Stimulated activated naive CD8-positive, alpha-beta T cell treated with anti-CD3 and anti-CD28 coated beads, Interleukin-15, Interleukin-2, amounts not matched to agents 100 U/mL and 50 U/mL, for 24 hours (primary cell): ENCODE measurements around the gene DNAH1.

Experiments
- ATAC-seq: fragments of 150-1000 bp; cut with Tn5 transposase; one replicate; pipeline ENCODE4 v1.10.0; 2021
- DNase-seq: peaks from one replicate; pipeline ENCODE4 v3.0.0; 2021

DNAH1 gene

GRCh38 chr3:52446631-52447511, 130.8 kb downstream of the DNAH1 start:
- ATAC-seq, result peak; percentile 60
- peak; percentile 81 for DNase-seq

- no peak for ATAC-seq
Observed at GRCh38 chr3:52447512-52448355, 131.6 kb downstream of the DNAH1 start.

More at GRCh38 chr3:52447512-52448355, 131.6 kb downstream of the DNAH1 start:
- DNase-seq, result no peak
